ENCODE results near the gene PPP4C. TPM values are rescaled to one million over a fixed set of nuclear protein-coding genes. Genes with fewer than 3 reads are reported as not detected.

Gene PPP4C
- total and polyA plus RNA-seq, 2 experiments from 2014 or later: 123 to 236 TPM

DNA sequence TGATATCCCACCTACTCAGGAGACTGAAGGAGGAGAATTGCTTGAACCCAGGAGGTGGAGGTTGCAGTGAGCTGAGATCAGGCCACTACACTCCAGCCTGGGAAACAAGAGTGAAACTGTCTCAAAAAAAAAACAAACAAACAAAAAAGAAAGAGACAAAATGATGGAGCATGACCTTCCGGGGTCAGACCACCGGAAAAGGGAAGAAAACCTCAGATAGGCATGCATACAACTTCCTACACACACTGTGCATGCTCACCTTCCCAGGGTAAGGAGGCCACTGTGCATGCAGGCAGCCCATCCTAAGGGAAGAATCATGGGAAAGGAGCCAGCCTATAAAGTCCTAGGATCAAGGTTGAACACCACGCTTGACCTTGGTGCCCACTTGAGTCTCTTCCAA lies 56.8 kb downstream of the PPP4C start:
- H3K27me3 ChIP-seq: no peaks in the 10 kb centered on the region
- no peak for TF ChIP-seq EZH2 (IDR thresholded peaks at IDR 0.05; ENCODE audit: borderline replicate concordance)
- no peak for TF ChIP-seq EZH2phosphoT487 (IDR thresholded peaks at IDR 0.05; ENCODE audit: low read depth, severe bottlenecking, unreplicated experiment)
- TF ChIP-seq, protein P1, sequence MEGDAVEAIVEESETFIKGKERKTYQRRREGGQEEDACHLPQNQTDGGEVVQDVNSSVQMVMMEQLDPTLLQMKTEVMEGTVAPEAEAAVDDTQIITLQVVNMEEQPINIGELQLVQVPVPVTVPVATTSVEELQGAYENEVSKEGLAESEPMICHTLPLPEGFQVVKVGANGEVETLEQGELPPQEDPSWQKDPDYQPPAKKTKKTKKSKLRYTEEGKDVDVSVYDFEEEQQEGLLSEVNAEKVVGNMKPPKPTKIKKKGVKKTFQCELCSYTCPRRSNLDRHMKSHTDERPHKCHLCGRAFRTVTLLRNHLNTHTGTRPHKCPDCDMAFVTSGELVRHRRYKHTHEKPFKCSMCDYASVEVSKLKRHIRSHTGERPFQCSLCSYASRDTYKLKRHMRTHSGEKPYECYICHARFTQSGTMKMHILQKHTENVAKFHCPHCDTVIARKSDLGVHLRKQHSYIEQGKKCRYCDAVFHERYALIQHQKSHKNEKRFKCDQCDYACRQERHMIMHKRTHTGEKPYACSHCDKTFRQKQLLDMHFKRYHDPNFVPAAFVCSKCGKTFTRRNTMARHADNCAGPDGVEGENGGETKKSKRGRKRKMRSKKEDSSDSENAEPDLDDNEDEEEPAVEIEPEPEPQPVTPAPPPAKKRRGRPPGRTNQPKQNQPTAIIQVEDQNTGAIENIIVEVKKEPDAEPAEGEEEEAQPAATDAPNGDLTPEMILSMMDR (IDR thresholded peaks at IDR 0.05; ENCODE audit: poor library complexity): no peak
- no peak overlapping the region for H3K4me2 ChIP-seq
- H2AFZ ChIP-seq: no peak overlapping the region
- no peaks in the 10 kb centered on the region for H3K9me2 ChIP-seq (replicated peaks; ENCODE audit: insufficient read depth)
- H3K79me2 ChIP-seq: no peaks in the 10 kb centered on the region
- WGBS (ENCODE audit: low lambda C conversion rate, missing lambda C conversion rate): 91% methylated on average over 3 of the region's 3 CpGs
- H4K20me1 ChIP-seq (ENCODE audit: insufficient read depth, poor library complexity, severe bottlenecking): no peaks in the 10 kb centered on the region
- no peak overlapping the region for H3K27ac ChIP-seq
- H3K4me3 ChIP-seq: no peak overlapping the region
- no peaks in the 10 kb centered on the region for H3K36me3 ChIP-seq (replicated peaks; ENCODE audit: insufficient read depth, low read depth)
- no peak for DNase-seq (ENCODE audit: low spot score)
- no peaks in the 10 kb centered on the region for H3K9me3 ChIP-seq (ENCODE audit: low read depth)
- H3K4me1 ChIP-seq (ENCODE audit: insufficient read depth): no peaks in the 10 kb centered on the region

Other genes with a start within 250 kb of the PPP4C start
- 94.1 and 97.1 TPM in 2 replicates for gene CDIPT, start 212.8 kb upstream of the PPP4C start, total RNA-seq
- gene CDIPT, start 212.8 kb upstream of the PPP4C start, polyA plus RNA-seq: 143 and 147 TPM in 2 replicates
- gene SEZ6L2, start 176.4 kb upstream of the PPP4C start, total RNA-seq: 18.0 and 36.1 TPM in 2 replicates
- 39.9 and 45.8 TPM in 2 replicates for gene SEZ6L2, start 176.4 kb upstream of the PPP4C start, polyA plus RNA-seq
- gene ASPHD1, start 175.5 kb upstream of the PPP4C start, total RNA-seq: 12.6 and 18.6 TPM in 2 replicates
- 35.5 and 40.0 TPM in 2 replicates for gene ASPHD1, start 175.5 kb upstream of the PPP4C start, polyA plus RNA-seq
- gene KCTD13, start 149.8 kb upstream of the PPP4C start, total RNA-seq: 5.3 and 14.3 TPM in 2 replicates
- gene KCTD13, start 149.8 kb upstream of the PPP4C start, polyA plus RNA-seq: 18.8 and 23.5 TPM in 2 replicates
- 106 and 119 TPM in 2 replicates for gene TMEM219, start 113.9 kb upstream of the PPP4C start, total RNA-seq
- gene TMEM219, start 113.9 kb upstream of the PPP4C start, polyA plus RNA-seq: 175 and 189 TPM in 2 replicates
- gene TAOK2, start 102.1 kb upstream of the PPP4C start, total RNA-seq: 28.0 and 33.4 TPM in 2 replicates
- 24.3 and 24.5 TPM in 2 replicates for gene TAOK2, start 102.1 kb upstream of the PPP4C start, polyA plus RNA-seq
- 10.6 and 12.4 TPM in 2 replicates for gene HIRIP3, start 80.4 kb upstream of the PPP4C start, total RNA-seq
- gene HIRIP3, start 80.4 kb upstream of the PPP4C start, polyA plus RNA-seq: 9.0 and 12.9 TPM in 2 replicates
- 61.2 and 99.9 TPM in 2 replicates for gene INO80E, start 79.8 kb upstream of the PPP4C start, total RNA-seq
- gene INO80E, start 79.8 kb upstream of the PPP4C start, polyA plus RNA-seq: 14.0 and 17.6 TPM in 2 replicates
- gene DOC2A, start 65.0 kb upstream of the PPP4C start, total RNA-seq: 6.8 and 6.9 TPM in 2 replicates
- gene DOC2A, start 65.0 kb upstream of the PPP4C start, polyA plus RNA-seq: 11.4 and 13.0 TPM in 2 replicates
- gene C16orf92, start 52.8 kb upstream of the PPP4C start, total RNA-seq: not detected in 2 replicates
- not detected in 2 replicates for gene C16orf92, start 52.8 kb upstream of the PPP4C start, polyA plus RNA-seq
- not detected in 2 replicates for gene TLCD3B, start 44.7 kb upstream of the PPP4C start, total RNA-seq
- gene TLCD3B, start 44.7 kb upstream of the PPP4C start, polyA plus RNA-seq: not detected in 2 replicates
- gene ALDOA, start 10.2 kb upstream of the PPP4C start, total RNA-seq: 392 and 397 TPM in 2 replicates
- 882 and 924 TPM in 2 replicates for gene ALDOA, start 10.2 kb upstream of the PPP4C start, polyA plus RNA-seq
- gene TBX6, start 15.9 kb downstream of the PPP4C start, total RNA-seq: 0.56 and 0.60 TPM in 2 replicates
- 0.10 and 0.19 TPM in 2 replicates for gene TBX6, start 15.9 kb downstream of the PPP4C start, polyA plus RNA-seq
- 19.3 and 20.1 TPM in 2 replicates for gene YPEL3, start 20.2 kb downstream of the PPP4C start, total RNA-seq
- 82.1 and 103 TPM in 2 replicates for gene YPEL3, start 20.2 kb downstream of the PPP4C start, polyA plus RNA-seq
- 0.67 TPM in 1 of 2 replicates, not detected in the other for gene GDPD3, start 37.5 kb downstream of the PPP4C start, total RNA-seq
- 5.4 and 11.2 TPM in 2 replicates for gene GDPD3, start 37.5 kb downstream of the PPP4C start, polyA plus RNA-seq
- 34.6 and 57.6 TPM in 2 replicates for gene MAPK3, start 47.2 kb downstream of the PPP4C start, total RNA-seq
- gene MAPK3, start 47.2 kb downstream of the PPP4C start, polyA plus RNA-seq: 31.3 and 38.1 TPM in 2 replicates
- gene CORO1A, start 107.6 kb downstream of the PPP4C start, total RNA-seq: 2.4 and 3.2 TPM in 2 replicates
- gene CORO1A, start 107.6 kb downstream of the PPP4C start, polyA plus RNA-seq: 1.7 and 3.4 TPM in 2 replicates
- gene BOLA2B, start 117.7 kb downstream of the PPP4C start, total RNA-seq: 211 and 237 TPM in 2 replicates
- 124 and 132 TPM in 2 replicates for gene BOLA2B, start 117.7 kb downstream of the PPP4C start, polyA plus RNA-seq
- gene SLX1A, start 117.9 kb downstream of the PPP4C start, total RNA-seq: 22.1 and 25.1 TPM in 2 replicates
- gene SLX1A, start 117.9 kb downstream of the PPP4C start, polyA plus RNA-seq: 111 and 125 TPM in 2 replicates
- gene SULT1A3, start 123.3 kb downstream of the PPP4C start, total RNA-seq: 8.1 and 17.8 TPM in 2 replicates
- gene SULT1A3, start 123.3 kb downstream of the PPP4C start, polyA plus RNA-seq: 23.1 and 32.3 TPM in 2 replicates
- 2.4 and 3.5 TPM in 2 replicates for gene NPIPB13, start 172.5 kb downstream of the PPP4C start, total RNA-seq
- 1.9 and 4.8 TPM in 2 replicates for gene NPIPB13, start 172.5 kb downstream of the PPP4C start, polyA plus RNA-seq